ENCODE data around the gene TMEM229A.
A peak's percentile ranks its signal among the peaks of the same experiment; 100 is the strongest.
"Not testable (repeated sequence)": the region's sequence is repeated elsewhere in the genome, so short reads cannot be mapped to it uniquely, and the experiment has no call there.

The TMEM229A gene

GRCh38 chr7:124013306-124013705 lies 19.6 kb downstream of the TMEM229A start:
- DNase-seq (ENCODE audit: low read depth) = no peak
- TF ChIP-seq POLR2A (IDR thresholded peaks at IDR 0.05; ENCODE audit: extremely low read depth, insufficient read length) (no peak), MAX (IDR thresholded peaks at IDR 0.05; ENCODE audit: low read depth, low read length) (no peak), MYC (IDR thresholded peaks at IDR 0.05; ENCODE audit: low read depth, low read length) (no peak), CTCF (IDR thresholded peaks at IDR 0.05; ENCODE audit: low read depth, low read length) (no peak)
- no peak overlapping the region for H3K4me3 ChIP-seq (ENCODE audit: low read depth, low read length)

GRCh38 chr7:124012864-124013263 lies 20.0 kb downstream of the TMEM229A start:
- no peak overlapping the region for H3K4me3 ChIP-seq (ENCODE audit: low read depth, low read length)
- no peak for TF ChIP-seq MAX (IDR thresholded peaks at IDR 0.05; ENCODE audit: low read depth, low read length)
- TF ChIP-seq POLR2A (IDR thresholded peaks at IDR 0.05; ENCODE audit: extremely low read depth, insufficient read length) = no peak
- TF ChIP-seq MYC (IDR thresholded peaks at IDR 0.05; ENCODE audit: low read depth, low read length) = no peak
- no peak for TF ChIP-seq CTCF (IDR thresholded peaks at IDR 0.05; ENCODE audit: low read depth, low read length)

GRCh38 chr7:124009321-124009720 lies 23.5 kb downstream of the TMEM229A start:
- no peak for TF ChIP-seq POLR2A (IDR thresholded peaks at IDR 0.05; ENCODE audit: extremely low read depth, insufficient read length)
- TF ChIP-seq MAX (IDR thresholded peaks at IDR 0.05; ENCODE audit: low read depth, low read length) = no peak
- TF ChIP-seq MYC (IDR thresholded peaks at IDR 0.05; ENCODE audit: low read depth, low read length) = no peak
- no peak for TF ChIP-seq CTCF (IDR thresholded peaks at IDR 0.05; ENCODE audit: low read depth, low read length)
- DNase-seq (ENCODE audit: low read depth) = no peak
- H3K4me3 ChIP-seq (ENCODE audit: low read depth, low read length) = no peak overlapping the region

More at GRCh38 chr7:124012864-124013263, 20.0 kb downstream of the TMEM229A start:
- DNase-seq (ENCODE audit: low read depth) = no peak

GRCh38 chr7:124008296-124008695 lies 24.6 kb downstream of the TMEM229A start:
- not testable (repeated sequence) for DNase-seq (ENCODE audit: low read depth); H3K4me3 ChIP-seq (ENCODE audit: low read depth, low read length)

- DNase-seq (ENCODE audit: low read depth) = no peak
- H3K4me3 ChIP-seq (ENCODE audit: low read depth, low read length) = no peak overlapping the region
- TF ChIP-seq POLR2A (IDR thresholded peaks at IDR 0.05; ENCODE audit: extremely low read depth, insufficient read length) (no peak), MYC (IDR thresholded peaks at IDR 0.05; ENCODE audit: low read depth, low read length) (no peak), CTCF (IDR thresholded peaks at IDR 0.05; ENCODE audit: low read depth, low read length) (no peak), MAX (IDR thresholded peaks at IDR 0.05; ENCODE audit: low read depth, low read length) (no peak)
Observed at GRCh38 chr7:123999703-124000102, 33.2 kb downstream of the TMEM229A start.

GRCh38 chr7:123998921-123999320 lies 33.9 kb downstream of the TMEM229A start:
- no peak overlapping the region for H3K4me3 ChIP-seq (ENCODE audit: low read depth, low read length)
- TF ChIP-seq MAX (IDR thresholded peaks at IDR 0.05; ENCODE audit: low read depth, low read length) (no peak), MYC (IDR thresholded peaks at IDR 0.05; ENCODE audit: low read depth, low read length) (no peak), CTCF (IDR thresholded peaks at IDR 0.05; ENCODE audit: low read depth, low read length) (no peak), POLR2A (IDR thresholded peaks at IDR 0.05; ENCODE audit: extremely low read depth, insufficient read length) (no peak)
- peak; percentile 73 for DNase-seq (ENCODE audit: low read depth)

All from NB4 (cell line).